Measurements from ENCODE around the gene INHBC.

INHBC gene

GRCh38 chr12:57431654-57432188 lies 2.9 kb upstream of the INHBC start:
- Histone ChIP-seq H2AFZ (ENCODE audit: low read length) (peak overlapping the region; percentile 80), H2BK15ac (ENCODE audit: low read length) (no peak overlapping the region), H3K27ac (replicated peaks; ENCODE audit: low read length) (no peak overlapping the region), H2AK5ac (ENCODE audit: low read depth, low read length) (no peak overlapping the region), H2BK5ac (ENCODE audit: low read length) (no peak overlapping the region), H3K9me3 (replicated peaks in 1 of 2; ENCODE audit: control insufficient read depth in 2 of 2, insufficient read depth in 1 of 2, low read depth in 1 of 2, low read length in 2 of 2) (no peaks in the 10 kb centered on the region), H3K23ac (ENCODE audit: low read depth, low read length, poor library complexity) (no peak overlapping the region), H3K9ac (ENCODE audit: low read depth, low read length, poor library complexity) (no peak overlapping the region), H2BK12ac (ENCODE audit: low read length) (no peak overlapping the region), H4K8ac (ENCODE audit: low read depth, low read length) (no peak overlapping the region), H3K18ac (ENCODE audit: low read length) (no peak overlapping the region), H3K4me1 (ENCODE audit: control insufficient read depth in 2 of 2, insufficient read depth in 1 of 2, low read depth in 1 of 2, low read length in 2 of 2) (peaks cover 0 to 3% of the 10 kb centered on the region in 2 donors), H3K4me2 (ENCODE audit: insufficient read depth, low read length, poor library complexity, severe bottlenecking) (no peak overlapping the region), H3K36me3 (replicated peaks in 1 of 2; ENCODE audit: control insufficient read depth in 2 of 2, insufficient read depth in 2 of 2, low read length in 2 of 2) (no peaks in the 10 kb centered on the region), H3K4me3 (ENCODE audit: low read length in 2 of 2) (peak overlapping the region in 1 of 2 donors; percentile 57), H3K79me1 (ENCODE audit: low read depth, low read length) (no peaks in the 10 kb centered on the region), H3K27me3 (ENCODE audit: control insufficient read depth in 3 of 3, insufficient read depth in 3 of 3, low read depth in 1 of 3, low read length in 3 of 3) (no peaks in the 10 kb centered on the region), H3K14ac (ENCODE audit: low read length) (no peak overlapping the region), H4K91ac (ENCODE audit: low read depth, low read length, poor library complexity) (no peak overlapping the region), H2BK120ac (ENCODE audit: low read depth, low read length) (no peak overlapping the region), H3K4ac (ENCODE audit: low read length) (no peak overlapping the region)
- DNase-seq (ENCODE audit: low spot score) = no peak
- no CpG with 5 or more reads among the region's 11 CpGs for WGBS, 2 donors (ENCODE audit: extremely low coverage in 2 of 2, insufficient read length in 2 of 2, insufficient replicate concordance in 1 of 2)

DNA sequence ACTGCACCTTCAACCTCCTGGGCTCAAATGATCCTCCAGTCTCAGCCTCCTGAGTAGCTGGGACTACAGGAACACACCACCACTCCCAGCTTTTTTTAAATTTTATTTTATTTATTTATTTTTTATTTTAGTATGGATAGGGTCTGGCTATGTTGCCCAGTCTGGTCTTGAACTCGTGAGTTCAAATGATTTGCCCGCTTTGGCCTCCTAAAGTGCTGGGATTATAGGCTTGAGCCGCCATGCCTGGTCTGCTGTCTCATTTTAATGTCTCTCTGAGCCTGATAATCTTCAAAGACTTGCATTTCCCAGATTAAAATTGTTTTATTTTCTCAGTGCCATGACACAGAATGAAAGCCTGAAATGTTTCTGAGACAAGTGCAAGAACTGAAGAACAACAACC lies 1.2 kb upstream of the INHBC start:
- no peak overlapping the region for H3K23ac ChIP-seq (ENCODE audit: low read depth, low read length, poor library complexity)
- no peaks in the 10 kb centered on the region for H3K36me3 ChIP-seq (replicated peaks in 1 of 2; ENCODE audit: control insufficient read depth in 2 of 2, insufficient read depth in 2 of 2, low read length in 2 of 2)
- H4K8ac ChIP-seq (ENCODE audit: low read depth, low read length) = no peak overlapping the region
- no peak overlapping the region for H3K4me3 ChIP-seq (ENCODE audit: low read length in 2 of 2)
- no CpG with 5 or more reads among the region's 3 CpGs for WGBS, 2 donors (ENCODE audit: extremely low coverage in 2 of 2, insufficient read length in 2 of 2, insufficient replicate concordance in 1 of 2)
- H3K4me1 ChIP-seq (ENCODE audit: control insufficient read depth in 2 of 2, insufficient read depth in 1 of 2, low read depth in 1 of 2, low read length in 2 of 2) = peaks cover 0 to 3% of the 10 kb centered on the region in 2 donors
- H3K79me1 ChIP-seq (ENCODE audit: low read depth, low read length) = no peaks in the 10 kb centered on the region
- no peak overlapping the region for H3K18ac ChIP-seq (ENCODE audit: low read length)
- no peaks in the 10 kb centered on the region for H3K9me3 ChIP-seq (replicated peaks in 1 of 2; ENCODE audit: control insufficient read depth in 2 of 2, insufficient read depth in 1 of 2, low read depth in 1 of 2, low read length in 2 of 2)
- H3K4ac ChIP-seq (ENCODE audit: low read length) = no peak overlapping the region
- no peaks in the 10 kb centered on the region for H3K27me3 ChIP-seq (ENCODE audit: control insufficient read depth in 3 of 3, insufficient read depth in 3 of 3, low read depth in 1 of 3, low read length in 3 of 3)
- H2AFZ ChIP-seq (ENCODE audit: low read length) = no peak overlapping the region
- no peak overlapping the region for H4K91ac ChIP-seq (ENCODE audit: low read depth, low read length, poor library complexity)
- no peak overlapping the region for H3K4me2 ChIP-seq (ENCODE audit: insufficient read depth, low read length, poor library complexity, severe bottlenecking)
- H2BK15ac ChIP-seq (ENCODE audit: low read length) = no peak overlapping the region
- H2BK5ac ChIP-seq (ENCODE audit: low read length) = no peak overlapping the region
- no peak overlapping the region for H2AK5ac ChIP-seq (ENCODE audit: low read depth, low read length)
- no peak overlapping the region for H3K27ac ChIP-seq (replicated peaks; ENCODE audit: low read length)
- DNase-seq (ENCODE audit: low spot score) = no peak
- H2BK12ac ChIP-seq (ENCODE audit: low read length) = no peak overlapping the region
- no peak overlapping the region for H3K14ac ChIP-seq (ENCODE audit: low read length)
- H2BK120ac ChIP-seq (ENCODE audit: low read depth, low read length) = no peak overlapping the region
- H3K9ac ChIP-seq (ENCODE audit: low read depth, low read length, poor library complexity) = no peak overlapping the region

DNA sequence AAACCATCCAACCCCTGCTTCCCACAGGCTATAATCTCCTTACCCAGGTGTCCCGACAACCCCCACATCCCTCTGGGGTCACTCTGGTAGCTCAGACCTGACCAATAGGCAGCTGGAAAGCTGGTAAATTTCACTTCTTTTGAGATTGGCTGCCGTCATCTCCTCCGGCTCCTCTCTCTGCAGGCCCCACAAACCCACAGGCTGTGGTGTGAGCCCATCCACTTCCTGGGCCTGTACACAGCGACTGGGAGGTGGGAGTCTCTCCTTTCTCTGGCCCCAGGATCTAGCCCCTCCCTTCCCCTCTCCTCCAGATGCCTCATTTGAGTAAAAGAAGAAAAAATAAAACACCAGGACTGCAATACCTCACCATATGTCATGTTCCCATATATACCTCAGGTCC lies 709 bp downstream of the INHBC start:
- Histone ChIP-seq H4K8ac (ENCODE audit: low read depth, low read length) (no peak overlapping the region), H2AFZ (ENCODE audit: low read length) (peak overlapping the region; percentile 20), H2BK15ac (ENCODE audit: low read length) (no peak overlapping the region), H2BK12ac (ENCODE audit: low read length) (no peak overlapping the region), H3K4ac (ENCODE audit: low read length) (no peak overlapping the region), H3K4me3 (ENCODE audit: low read length in 2 of 2) (no peak overlapping the region), H3K36me3 (replicated peaks in 1 of 2; ENCODE audit: control insufficient read depth in 2 of 2, insufficient read depth in 2 of 2, low read length in 2 of 2) (no peaks in the 10 kb centered on the region), H2BK5ac (ENCODE audit: low read length) (no peak overlapping the region), H3K23ac (ENCODE audit: low read depth, low read length, poor library complexity) (no peak overlapping the region), H4K91ac (ENCODE audit: low read depth, low read length, poor library complexity) (no peak overlapping the region), H3K4me1 (ENCODE audit: control insufficient read depth in 2 of 2, insufficient read depth in 1 of 2, low read depth in 1 of 2, low read length in 2 of 2) (no peaks in the 10 kb centered on the region), H3K18ac (ENCODE audit: low read length) (no peak overlapping the region), H3K9ac (ENCODE audit: low read depth, low read length, poor library complexity) (no peak overlapping the region), H2AK5ac (ENCODE audit: low read depth, low read length) (no peak overlapping the region), H3K9me3 (replicated peaks in 1 of 2; ENCODE audit: control insufficient read depth in 2 of 2, insufficient read depth in 1 of 2, low read depth in 1 of 2, low read length in 2 of 2) (no peaks in the 10 kb centered on the region), H3K27me3 (ENCODE audit: control insufficient read depth in 3 of 3, insufficient read depth in 3 of 3, low read depth in 1 of 3, low read length in 3 of 3) (no peaks in the 10 kb centered on the region), H3K4me2 (ENCODE audit: insufficient read depth, low read length, poor library complexity, severe bottlenecking) (no peak overlapping the region), H2BK120ac (ENCODE audit: low read depth, low read length) (no peak overlapping the region), H3K27ac (replicated peaks; ENCODE audit: low read length) (no peak overlapping the region), H3K79me1 (ENCODE audit: low read depth, low read length) (no peaks in the 10 kb centered on the region), H3K14ac (ENCODE audit: low read length) (no peak overlapping the region)
- DNase-seq (ENCODE audit: low spot score) = no peak
- no CpG with 5 or more reads among the region's 4 CpGs for WGBS, 2 donors (ENCODE audit: extremely low coverage in 2 of 2, insufficient read length in 2 of 2, insufficient replicate concordance in 1 of 2)

- no peaks in the 10 kb centered on the region for H3K79me1 ChIP-seq (ENCODE audit: low read depth, low read length)
- H4K8ac ChIP-seq (ENCODE audit: low read depth, low read length) = no peak overlapping the region
- H3K36me3 ChIP-seq (replicated peaks in 1 of 2; ENCODE audit: control insufficient read depth in 2 of 2, insufficient read depth in 2 of 2, low read length in 2 of 2) = no peaks in the 10 kb centered on the region
- no peaks in the 10 kb centered on the region for H3K27me3 ChIP-seq (ENCODE audit: control insufficient read depth in 3 of 3, insufficient read depth in 3 of 3, low read depth in 1 of 3, low read length in 3 of 3)
- DNase-seq (ENCODE audit: low spot score) = no peak
- H3K27ac ChIP-seq (replicated peaks; ENCODE audit: low read length) = no peak overlapping the region
- peaks cover 0 to 2% of the 10 kb centered on the region in 2 donors for H3K9me3 ChIP-seq (replicated peaks in 1 of 2; ENCODE audit: control insufficient read depth in 2 of 2, insufficient read depth in 1 of 2, low read depth in 1 of 2, low read length in 2 of 2)
- H2BK5ac ChIP-seq (ENCODE audit: low read length) = no peak overlapping the region
- no peak overlapping the region for H2AK5ac ChIP-seq (ENCODE audit: low read depth, low read length)
- H3K23ac ChIP-seq (ENCODE audit: low read depth, low read length, poor library complexity) = no peak overlapping the region
- no peak overlapping the region for H3K14ac ChIP-seq (ENCODE audit: low read length)
- H3K4ac ChIP-seq (ENCODE audit: low read length) = no peak overlapping the region
- H3K4me3 ChIP-seq (ENCODE audit: low read length in 2 of 2) = no peak overlapping the region
- H4K91ac ChIP-seq (ENCODE audit: low read depth, low read length, poor library complexity) = no peak overlapping the region
- no peak overlapping the region for H3K18ac ChIP-seq (ENCODE audit: low read length)
- H3K9ac ChIP-seq (ENCODE audit: low read depth, low read length, poor library complexity) = no peak overlapping the region
- H3K4me2 ChIP-seq (ENCODE audit: insufficient read depth, low read length, poor library complexity, severe bottlenecking) = no peak overlapping the region
- no peak overlapping the region for H2BK12ac ChIP-seq (ENCODE audit: low read length)
- H2BK15ac ChIP-seq (ENCODE audit: low read length) = no peak overlapping the region
- no peak overlapping the region for H2AFZ ChIP-seq (ENCODE audit: low read length)
- no peak overlapping the region for H2BK120ac ChIP-seq (ENCODE audit: low read depth, low read length)
- no peaks in the 10 kb centered on the region for H3K4me1 ChIP-seq (ENCODE audit: control insufficient read depth in 2 of 2, insufficient read depth in 1 of 2, low read depth in 1 of 2, low read length in 2 of 2)
- WGBS, 2 donors (ENCODE audit: extremely low coverage in 2 of 2, insufficient read length in 2 of 2, insufficient replicate concordance in 1 of 2) = no CpG with 5 or more reads among the region's 1 CpG
These were observed 3.8 kb downstream of the INHBC start for GRCh38 chr12:57438400-57438799.

Data from neuronal stem cell (in vitro differentiated cells).